HG03439 (cell line): Measurements from ENCODE around the gene RESP18.
"Not testable (repeated sequence)": the region's sequence is repeated elsewhere in the genome, so short reads cannot be mapped to it uniquely, and the experiment has no call there.

ENCODE experiments used
- ATAC-seq: cut with Tn5 transposase; IDR thresholded peaks from one replicate; pipeline ENCODE4 v1.9.1; 2021; ENCODE audit warnings: mild to moderate bottlenecking, moderate library complexity; ENCODE audit not compliant: unreplicated experiment

Gene RESP18

DNA sequence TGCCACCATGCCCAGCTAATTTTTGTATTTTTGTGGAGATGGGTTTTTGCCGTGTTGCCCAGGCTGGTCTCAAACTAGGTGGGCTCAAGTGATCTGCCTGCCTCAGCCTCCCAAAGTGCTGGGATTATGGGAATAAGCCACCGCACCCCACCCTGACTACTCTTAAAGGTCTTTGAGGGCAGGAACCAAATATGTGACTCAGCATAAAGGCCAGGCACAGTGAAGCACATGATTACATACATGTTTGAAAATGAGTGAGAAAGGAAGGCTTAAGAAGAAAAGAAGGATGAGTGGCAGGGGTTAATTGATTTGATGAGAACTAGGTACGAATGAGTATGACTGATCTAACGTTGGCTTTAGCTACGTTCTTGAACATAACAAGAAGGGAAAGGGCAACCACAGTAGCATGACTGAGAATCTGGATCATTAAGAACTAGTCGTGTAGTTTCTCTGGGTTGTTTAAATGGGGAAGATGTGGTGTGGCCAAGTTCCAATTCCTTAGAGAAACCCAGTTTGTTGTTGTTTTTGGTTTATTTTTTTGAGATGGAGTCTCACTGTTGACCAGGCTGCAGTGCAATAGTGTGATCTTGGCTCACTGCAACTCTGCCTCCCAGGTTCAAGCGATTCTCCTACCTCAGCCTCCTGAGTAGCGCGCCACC lies 6.8 kb downstream of the RESP18 start:
- no peak for ATAC-seq

DNA sequence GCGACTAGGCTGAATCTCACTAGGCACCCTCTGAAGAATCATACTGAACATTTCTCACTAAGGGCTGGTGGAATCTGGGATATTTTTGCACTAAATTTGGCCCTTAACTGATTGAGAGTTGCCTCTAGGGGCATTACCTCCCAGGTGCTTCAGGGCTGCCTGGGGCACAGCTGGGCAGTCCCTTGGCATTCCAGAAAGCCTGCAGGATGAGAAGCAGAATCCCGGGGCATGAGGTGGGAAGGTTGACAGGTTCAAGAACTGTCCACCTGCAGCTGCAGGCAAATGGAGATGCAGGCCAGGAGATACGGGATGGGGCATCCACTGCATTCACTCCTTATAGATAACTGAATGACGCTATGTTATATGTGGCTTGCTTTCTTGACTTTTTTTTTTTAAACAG lies 7.4 kb downstream of the RESP18 start:
- no peak for ATAC-seq

DNA sequence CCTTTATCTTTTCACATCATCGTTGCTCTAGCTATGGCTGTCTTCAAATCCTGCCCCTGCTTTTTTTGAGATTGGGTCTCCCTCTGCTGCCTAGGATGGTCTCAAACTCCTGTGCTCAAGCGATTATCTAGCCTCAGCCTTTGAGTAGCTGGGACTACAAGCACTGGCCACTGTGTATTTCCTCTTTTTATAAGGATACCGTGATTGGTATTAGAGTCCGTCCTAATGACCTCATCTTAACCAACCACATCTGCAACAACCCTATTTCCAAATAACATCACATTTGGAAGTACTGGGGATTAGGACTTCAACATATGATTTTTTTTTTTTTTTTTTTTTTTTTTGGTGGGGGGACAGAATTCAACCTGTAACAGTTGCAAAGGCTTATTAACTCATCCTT lies 9.1 kb downstream of the RESP18 start:
- no peak for ATAC-seq

DNA sequence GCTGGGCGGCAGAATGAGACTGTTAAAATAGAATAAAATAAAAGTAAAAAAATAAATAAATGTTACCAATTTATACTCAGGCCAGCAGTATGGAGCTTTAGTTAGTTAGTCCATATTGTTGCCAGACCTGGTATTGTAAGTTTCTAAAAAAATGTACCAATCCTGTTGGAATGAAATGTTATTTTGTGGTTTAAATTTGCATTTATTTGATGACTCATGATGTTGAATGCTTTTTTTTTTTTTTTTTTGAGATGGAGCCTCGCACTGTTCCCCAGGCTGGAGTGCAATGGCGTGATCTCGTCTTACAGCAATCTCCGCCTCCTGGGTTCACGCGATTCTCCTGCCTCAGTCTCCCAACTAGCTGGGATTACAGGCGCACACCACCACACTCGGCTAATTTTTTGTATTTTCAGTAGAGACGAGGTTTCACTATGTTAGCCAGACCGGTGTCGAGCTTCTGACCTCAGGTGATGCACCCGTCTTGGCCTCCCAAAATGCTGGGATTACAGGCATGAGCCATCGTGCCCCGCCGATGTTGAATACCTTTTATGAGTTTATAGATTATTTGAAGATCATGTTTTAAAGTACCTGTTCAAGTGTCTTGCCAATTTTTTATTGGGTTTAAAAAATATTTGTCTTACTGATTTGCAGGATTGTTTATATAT lies 17.6 kb downstream of the RESP18 start:
- no peak for ATAC-seq

DNA sequence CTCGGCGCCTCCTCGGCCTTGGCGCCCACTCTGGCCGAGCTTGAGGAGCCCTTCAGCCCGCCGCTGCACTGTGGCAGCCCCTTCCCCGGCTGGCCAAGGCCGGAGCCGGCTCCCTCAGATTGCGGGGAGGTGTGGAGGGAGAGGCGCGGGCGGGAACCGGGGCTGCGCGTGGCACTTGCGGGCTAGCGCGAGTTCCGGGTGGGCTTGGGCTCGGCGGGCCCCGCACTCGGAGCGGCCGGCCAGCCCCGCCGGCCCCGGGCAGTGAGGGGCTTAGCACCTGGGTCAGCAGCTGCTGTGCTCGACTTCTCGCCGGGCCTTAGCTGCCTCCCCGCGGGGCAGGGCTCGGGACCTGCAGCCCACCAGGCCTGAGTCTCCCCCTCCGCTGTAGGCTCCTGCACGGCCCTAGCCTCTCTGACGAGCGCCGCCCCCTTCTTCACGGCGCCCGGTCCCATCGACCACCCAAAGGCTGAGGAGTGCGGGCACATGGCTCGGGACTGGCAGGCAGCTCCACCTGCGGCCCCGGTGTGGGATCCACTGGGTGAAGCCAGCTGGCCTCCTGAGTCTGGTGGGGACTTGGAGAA lies 19.8 kb downstream of the RESP18 start:
- ATAC-seq, result not testable (repeated sequence)

DNA sequence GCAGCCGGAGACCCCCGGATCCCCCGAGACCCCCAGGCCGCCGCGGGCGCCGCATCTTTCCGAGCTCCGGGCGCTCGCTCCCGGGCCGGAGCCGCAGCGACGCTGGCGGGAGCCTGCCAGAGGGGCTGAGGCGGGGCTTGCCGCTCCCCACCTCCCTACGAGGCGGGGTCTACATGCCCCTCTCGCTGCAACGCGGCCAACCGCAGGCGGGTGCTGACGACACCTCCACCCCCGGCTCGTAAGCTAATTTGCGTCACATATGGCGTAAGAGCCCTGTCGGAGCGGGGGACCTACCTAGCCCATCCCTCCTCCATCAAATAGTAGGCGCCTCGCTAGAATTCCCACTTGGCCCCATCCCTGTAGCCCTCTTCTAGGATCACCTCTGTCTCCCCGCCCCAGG lies 23.3 kb downstream of the RESP18 start, which contains the start of gene PTPRN:
Gene PTPRN (minus strand): TSS at position 124 of the 400 bp plus-strand sequence. CDS start 69 bp downstream, at position 55.
- no peak for ATAC-seq

DNA sequence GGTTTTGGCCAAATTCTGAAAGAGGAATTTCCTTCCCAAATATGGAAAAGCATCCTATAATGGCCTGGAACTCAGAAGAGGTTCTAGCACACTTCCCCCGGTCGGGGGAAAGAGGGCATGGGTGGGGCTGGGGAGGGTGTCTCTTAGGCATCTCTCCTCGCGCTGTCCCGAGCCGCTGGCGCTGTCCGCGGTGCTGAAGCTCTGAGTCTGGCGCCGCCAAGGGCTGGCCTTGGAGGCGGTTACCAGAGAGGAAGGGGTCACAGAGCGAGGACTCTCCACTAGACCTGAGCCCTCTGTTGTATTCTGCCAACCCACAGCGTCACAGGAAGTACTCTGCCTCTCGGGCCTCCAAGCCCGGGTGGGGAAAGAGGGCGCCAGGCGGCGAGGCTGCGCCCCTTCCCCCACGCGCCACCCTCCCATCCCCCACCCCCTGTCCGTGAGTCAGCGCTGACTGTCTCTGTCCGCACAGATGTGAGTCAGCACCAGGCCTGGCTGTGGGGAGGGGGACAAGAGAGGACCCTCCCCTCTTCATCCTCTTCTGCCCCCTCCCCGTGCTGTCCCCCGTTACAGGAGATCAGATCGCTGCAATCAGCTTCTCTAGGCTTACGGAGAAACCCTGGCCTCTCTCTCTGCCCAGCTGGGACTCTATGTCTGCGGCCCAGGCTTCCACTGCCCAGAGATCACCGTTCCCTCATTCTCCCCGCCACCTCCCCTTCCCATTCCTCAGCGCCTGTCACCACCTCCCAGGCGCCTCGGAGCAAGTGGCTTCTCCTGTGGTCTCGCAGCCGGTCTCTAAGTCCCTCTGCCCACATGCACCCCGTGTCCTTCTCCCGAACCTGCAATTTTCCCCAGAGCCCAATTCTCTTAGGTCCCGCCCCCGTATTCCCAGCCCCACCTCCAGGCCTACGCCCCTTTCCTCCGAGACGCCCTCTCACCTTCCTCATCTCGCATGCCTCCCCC lies 24.1 kb downstream of the RESP18 start:
- ATAC-seq, result no peak

DNA sequence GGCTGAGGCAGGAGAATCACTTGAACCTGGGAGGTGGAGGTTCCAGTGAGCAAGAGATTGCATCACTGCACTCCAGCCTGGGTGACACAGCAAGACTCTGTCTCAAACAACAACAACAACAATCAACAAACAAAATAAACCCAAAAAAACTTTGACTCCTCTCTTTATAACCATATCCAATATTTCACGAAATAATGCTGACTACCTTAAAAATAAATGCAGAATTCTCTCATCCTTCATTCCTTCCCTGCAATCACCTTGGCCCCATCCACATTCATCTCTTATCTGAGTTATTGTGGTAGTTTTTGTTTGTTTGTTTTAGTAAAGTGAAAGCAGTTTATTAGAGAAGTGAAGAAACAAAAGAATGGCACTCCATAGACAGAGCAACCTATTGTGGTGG lies 26.5 kb downstream of the RESP18 start:
- no peak for ATAC-seq

DNA sequence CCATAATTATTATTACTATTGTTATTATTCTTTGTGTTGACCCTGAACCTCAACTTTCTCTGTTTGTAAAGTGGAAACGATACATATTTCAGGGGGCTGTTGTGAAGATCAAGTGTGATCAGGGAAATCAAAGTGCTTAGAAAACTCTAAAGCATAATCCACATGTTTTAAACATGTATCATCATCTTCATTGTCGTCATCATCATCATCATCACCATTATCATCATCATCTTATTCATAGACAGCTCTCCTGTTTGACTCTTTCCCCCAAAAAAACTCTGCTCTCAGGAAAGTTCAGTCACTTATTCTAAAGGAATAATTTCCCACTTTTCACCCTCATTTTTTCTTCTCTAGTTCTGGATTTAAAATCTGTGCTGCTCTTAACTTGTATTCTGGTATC lies 28.3 kb downstream of the RESP18 start:
- ATAC-seq, result no peak

DNA sequence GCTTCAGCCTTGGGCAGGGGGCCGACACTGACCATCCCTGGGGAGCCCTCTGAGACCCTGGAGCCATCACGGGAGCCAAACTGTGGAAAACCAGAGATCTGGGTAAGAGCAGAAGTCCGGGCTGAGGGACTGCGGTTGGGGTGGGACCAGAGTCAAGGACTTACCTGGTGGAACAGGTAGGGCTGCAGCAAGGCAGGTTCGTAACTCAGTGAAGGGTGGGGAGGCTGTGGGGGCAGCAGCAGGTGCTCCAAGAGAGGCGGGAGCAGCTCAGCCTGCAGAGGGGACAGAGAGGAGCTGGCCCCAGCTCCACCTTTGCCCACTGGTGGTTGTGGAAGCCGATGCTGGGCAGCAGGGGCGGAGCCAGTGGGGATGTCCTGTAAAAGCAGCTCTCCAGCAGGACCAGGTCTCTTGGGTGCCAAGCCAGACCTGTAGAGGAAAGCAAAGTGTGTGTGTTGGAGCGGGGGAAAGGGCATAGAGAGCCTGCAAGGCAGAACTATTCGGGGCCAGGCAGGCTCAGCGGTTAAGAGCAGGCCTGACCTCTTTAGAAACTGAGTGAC lies 30.1 kb downstream of the RESP18 start:
- ATAC-seq, result no peak

DNA sequence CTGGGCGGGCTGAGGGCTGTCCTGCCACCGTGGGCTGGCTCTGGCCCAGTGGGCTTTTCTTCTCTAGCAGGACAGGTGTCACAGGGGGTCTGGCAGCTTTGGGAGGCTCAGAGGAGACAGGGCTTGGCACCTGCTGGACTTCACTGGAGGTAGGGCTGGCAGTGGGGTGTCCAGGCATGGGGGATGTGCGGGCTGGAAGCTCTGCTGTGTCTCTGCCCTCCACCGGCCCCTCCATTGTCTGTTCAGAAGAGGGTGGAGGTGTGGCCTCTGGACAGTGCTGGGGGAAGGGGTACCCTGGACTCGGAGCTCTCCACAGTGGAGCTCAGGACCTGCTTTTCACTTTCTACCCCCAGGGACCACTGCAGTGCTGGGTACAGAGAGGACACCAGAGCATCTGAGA lies 32.5 kb downstream of the RESP18 start:
- ATAC-seq, result no peak

DNA sequence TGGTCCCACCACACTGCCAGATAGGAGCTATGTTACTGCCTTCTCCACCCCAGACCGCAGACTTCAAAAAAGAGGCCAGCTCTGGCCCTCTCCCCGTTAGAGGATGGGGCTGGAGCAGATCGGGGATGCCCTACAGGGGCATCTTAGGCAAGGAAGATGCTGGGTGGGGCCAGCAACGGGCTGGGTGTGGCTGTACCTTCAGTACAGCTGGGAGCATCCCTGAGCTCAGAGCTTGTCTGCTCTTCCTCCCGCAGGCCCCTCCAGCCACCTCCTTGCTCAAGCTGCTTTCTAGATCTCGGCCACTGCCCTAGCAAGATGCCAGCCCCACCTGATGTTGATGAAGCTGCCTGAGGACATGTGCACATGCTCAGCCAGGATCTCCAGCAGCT lies 33.2 kb downstream of the RESP18 start:
- ATAC-seq, result no peak

DNA sequence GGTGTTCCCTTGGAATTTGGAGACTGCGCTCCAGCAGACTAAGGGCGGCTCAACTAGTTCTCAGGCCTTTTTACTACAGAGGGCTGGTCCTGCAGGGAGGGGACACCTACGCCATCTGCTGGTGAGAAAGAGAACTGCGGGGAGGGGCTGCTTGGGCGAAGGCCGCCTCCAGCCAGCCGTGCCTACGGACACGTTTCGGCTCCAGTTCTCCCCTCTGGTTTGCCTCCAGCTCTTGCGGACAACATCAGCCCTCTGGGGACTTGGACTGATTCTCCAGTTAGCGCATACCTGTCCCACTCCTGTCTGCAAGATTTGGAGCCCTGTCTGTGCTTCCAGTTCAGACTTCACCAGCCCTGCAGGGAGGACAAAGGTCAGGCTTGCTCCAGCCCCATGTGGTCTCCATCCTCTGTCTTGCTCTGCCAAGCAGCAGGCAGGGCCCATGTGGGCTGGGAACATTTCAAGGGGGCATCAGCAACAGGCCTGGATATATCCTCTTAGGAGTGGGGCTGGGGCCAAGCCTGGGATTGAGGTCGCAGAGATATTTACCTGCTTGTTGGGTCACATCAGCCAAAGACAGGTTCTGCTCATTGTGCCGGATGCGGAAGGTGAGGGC lies 33.7 kb downstream of the RESP18 start:
- ATAC-seq, result peak; percentile 43

DNA sequence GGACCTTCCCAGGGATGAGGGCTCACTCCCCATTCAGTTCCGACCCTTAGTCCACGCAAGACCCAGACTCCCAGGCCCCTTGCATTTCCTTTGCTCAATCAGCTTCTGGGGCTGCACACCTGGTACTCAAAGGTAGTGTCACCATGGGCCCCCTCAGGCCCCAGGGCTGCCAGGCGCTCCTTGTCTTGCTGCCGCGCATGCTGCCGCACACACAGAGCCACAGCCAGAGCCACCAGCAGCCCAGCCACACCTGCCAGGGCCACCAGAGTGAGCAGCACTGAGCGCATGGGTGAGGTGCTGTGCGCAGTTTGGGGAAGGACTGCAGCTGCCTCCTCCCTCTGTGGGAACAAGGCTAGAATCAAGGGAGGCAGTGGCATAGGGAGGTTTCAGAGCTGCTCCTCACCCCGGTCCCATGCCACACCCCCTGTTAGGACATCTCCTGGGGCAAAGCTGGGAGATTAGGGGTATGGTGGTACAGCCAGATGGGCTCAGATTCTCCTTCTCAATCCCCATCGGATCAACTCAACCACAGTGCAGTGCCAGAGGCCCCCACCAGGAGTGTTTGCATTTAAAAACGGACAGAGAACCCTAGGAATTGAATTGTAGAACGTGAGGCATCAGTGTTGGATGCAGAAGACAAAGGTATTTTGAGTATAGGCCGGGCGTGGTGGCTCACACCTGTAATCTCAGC lies 34.6 kb downstream of the RESP18 start:
- no peak for ATAC-seq

DNA sequence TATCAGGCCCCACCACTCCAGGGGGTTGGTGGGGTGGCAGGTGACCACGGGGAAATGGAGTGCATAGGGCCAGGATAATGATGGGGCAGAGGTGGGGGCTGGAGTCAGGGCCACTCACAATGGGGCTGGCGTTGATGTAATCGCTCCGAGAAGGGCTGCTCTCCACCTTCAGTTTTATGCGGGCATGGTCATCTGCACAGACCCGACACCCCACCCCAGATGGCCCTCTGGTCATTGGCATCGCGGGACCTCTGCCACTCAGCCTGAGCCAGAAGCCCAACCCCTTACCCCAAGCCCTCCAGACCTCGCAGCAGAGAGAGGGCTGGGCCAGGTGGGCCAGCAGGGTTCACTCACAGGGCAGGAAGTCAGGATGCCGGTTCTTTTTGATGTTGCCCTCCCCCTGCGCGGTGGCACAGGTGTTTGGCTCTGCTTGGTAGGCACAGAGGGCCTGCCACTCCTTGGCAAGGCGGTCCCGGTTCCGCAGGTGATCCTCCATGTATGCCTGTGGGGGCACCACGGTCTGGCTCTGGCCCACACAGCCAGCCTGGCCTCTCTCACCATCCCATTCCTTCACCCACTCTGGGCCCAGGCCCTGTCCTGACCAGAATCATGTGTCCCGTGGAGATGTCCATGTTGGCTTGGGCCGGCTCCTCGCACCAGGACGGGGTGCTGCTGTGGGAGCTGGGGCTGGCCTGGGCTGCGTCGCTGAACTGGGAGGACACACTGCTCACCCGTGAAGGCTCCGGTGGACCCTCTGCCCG lies 35.7 kb downstream of the RESP18 start:
- no peak for ATAC-seq

DNA sequence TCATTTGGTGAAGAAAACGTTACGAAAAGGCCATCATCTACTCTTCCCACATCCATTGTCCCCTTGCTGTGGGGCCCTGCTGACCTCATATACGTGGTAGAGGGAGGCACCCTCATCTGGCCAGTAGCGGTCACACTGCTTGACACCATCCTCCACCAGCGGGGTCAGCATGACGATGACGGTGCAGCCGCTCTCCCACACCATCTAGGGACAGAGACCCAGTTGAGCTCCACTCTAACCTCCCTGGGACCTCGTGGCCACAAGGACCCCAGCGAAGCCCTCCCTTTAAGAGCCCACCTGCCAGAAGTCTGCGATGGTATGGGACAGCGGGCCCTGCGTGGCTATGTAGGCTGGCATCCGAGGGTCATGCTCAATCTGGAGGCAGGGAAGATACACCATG lies 36.4 kb downstream of the RESP18 start:
- no peak for ATAC-seq

DNA sequence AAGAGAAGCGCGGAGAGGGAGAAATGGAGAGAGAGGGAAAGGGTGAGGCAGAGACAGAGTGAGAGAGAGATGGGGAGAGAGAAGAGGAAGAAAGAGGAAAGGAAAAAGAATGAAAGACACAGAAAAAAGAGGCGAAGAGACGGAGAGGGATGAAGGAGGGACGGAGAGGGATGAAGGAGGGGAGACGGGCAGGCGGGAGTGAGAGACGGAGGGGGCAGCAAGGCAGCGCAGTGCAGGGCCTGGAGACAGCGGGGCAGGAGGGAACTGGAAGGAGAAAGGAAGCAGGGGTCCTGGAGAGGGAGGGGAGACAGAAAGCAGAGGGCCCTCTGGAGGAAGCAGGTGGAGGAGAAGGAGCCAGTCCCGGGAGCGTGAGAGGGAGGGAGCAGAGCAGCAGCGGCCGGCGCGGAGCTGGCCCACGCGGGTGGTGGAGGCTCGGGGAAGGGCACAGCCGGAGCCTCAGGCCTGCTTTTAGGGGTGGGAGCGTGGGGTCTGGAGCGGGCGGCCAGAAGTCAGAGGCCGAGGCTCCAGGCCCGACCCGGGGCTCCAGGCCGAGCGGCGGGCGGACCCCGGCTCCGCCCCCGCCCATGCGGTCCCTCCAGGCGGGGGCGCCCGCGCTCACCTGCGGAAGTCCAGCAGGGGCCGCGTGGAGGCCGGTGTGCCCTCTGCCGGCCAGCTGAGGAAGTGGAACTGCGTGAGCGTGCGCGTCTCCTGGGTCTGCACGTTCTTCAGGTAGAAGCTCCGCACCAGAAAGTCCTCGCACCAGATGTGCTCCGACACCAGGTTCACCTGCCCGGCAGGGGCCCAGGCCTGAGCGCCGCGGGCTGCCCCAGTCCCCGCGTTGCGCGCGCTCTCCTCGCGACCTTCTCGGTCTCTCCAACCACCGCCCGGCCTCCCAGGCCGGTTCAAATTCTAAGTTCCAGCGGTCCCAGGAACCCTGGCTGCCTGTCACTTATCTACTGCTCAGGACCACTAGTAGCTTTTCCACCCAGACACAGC lies 37.9 kb downstream of the RESP18 start:
- ATAC-seq, result peak; percentile 87

DNA sequence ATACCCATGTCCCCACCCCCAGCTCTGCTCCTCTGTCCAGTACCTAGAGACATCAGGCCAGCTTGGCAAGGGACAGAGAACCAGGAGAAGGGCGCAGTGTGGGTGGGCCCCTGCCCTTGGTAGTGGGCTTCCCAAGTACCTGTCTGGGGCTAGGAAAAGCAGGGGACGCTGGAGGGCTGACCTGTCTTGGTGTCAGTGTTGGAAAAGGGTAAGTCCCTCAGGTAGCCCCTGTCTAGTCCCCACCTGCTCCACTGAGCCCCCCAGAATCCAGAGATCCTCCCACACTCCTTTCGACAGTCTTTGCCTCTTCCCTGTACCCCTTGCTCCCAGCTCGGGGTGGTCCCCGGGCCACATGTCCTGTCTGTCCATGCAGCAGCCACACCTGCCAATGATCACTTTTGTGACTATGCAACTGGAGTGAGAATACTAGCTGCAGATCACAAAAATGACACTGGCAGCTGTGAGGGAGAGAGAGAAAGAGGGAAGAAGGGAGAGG lies 38.8 kb downstream of the RESP18 start:
- no peak for ATAC-seq
